Fibroblast of mammary gland (primary cell): ENCODE data around the gene TNFAIP8L1.

Experiments
- DNase-seq: peaks from one replicate; pipeline ENCODE4 v3.0.0-alpha.2; 2010; ENCODE audit warnings: low read depth
- H3K4me3 ChIP-seq: 2 replicates; pipeline ENCODE4 v1.5.1; 2011; ENCODE audit warnings: low read depth, mild to moderate bottlenecking, low read length, moderate library complexity; ENCODE audit not compliant: control insufficient read depth
- TF ChIP-seq, protein P1 (sequence below): conservative IDR thresholded peaks from 2 replicates; pipeline ENCODE4 v1.5.1; 2011; ENCODE audit warnings: low read depth, low read length, inconsistent platforms; ENCODE audit not compliant: control insufficient read depth, insufficient read depth

The TNFAIP8L1 gene

DNA sequence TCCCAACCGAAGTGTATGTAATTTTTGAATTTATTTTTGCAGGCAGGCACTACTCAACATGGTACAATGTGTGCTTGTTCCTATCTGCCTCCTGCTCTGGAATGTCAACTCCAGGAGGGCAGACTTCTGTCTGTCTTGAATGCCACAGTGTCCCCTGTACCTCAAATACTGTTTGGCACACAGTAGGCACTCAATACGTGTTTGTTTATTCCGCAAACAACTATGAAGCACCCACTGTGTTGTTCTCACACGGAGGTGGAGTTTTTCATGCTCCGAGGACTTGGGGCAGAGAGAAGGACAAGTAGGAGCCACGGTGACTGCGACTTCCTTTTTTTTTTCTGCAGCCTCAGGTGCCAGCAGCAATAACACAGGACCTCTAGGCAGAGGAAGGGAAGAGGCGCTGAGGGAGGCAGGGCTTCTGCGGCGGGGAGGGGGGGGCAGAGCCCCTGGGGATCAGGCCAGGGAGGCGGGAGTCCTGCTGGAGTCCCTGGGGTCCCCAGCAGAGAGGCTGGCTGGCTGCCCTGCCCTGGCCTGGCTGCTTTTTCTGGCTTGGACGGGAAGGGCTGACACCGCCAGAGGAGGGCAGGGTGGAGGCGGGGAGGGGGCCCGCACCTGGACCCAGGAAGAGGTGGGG lies 29.3 kb upstream of the TNFAIP8L1 start:
- DNase-seq: no peak
- TF ChIP-seq, protein P1, sequence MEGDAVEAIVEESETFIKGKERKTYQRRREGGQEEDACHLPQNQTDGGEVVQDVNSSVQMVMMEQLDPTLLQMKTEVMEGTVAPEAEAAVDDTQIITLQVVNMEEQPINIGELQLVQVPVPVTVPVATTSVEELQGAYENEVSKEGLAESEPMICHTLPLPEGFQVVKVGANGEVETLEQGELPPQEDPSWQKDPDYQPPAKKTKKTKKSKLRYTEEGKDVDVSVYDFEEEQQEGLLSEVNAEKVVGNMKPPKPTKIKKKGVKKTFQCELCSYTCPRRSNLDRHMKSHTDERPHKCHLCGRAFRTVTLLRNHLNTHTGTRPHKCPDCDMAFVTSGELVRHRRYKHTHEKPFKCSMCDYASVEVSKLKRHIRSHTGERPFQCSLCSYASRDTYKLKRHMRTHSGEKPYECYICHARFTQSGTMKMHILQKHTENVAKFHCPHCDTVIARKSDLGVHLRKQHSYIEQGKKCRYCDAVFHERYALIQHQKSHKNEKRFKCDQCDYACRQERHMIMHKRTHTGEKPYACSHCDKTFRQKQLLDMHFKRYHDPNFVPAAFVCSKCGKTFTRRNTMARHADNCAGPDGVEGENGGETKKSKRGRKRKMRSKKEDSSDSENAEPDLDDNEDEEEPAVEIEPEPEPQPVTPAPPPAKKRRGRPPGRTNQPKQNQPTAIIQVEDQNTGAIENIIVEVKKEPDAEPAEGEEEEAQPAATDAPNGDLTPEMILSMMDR: no peak
- no peak overlapping the region for H3K4me3 ChIP-seq

DNA sequence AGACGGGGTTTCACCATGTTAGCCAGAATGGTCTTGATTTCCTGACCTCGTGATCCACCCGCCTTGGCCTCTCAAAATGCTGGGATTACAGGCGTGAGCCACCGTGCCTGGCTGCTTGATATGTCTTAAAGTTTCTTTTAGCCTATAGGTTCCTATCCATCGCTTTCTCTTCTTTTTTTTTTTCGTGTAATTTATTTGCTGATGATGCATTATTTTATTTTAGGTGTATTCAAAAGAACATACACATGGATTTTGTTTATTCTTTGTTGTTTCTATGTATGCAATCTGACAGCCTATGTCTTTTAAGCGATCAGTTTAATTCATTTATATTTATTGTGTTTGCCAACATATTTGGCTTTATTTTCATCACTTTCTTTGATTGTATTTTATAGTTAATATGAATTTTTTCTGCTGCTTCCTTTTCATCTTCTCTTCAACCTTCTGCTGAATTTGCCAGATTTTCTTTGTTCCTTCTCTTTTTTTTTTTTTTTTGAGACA lies 26.0 kb upstream of the TNFAIP8L1 start:
- H3K4me3 ChIP-seq: no peak overlapping the region
- TF ChIP-seq, protein P1: no peak
- DNase-seq: no peak

DNA sequence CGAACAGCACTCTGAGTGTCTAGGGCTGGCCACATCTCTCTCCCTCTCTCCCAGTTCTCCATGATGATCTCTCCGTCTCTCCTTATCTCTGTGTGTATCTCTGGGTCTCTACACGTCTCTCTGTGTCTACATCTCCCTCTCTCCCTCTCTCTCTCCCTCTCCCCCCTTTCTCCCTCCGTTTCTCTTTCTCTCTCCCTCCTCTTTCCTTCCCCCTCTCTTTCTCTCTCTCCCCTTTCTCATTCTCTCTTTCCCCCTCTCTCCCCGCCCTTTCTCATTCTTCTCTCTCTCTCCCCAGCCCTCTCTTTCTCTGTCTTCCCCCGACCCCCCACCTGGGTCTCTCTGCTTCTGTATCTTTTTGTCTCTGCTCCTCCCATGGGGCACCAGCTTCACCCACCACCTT lies 21.3 kb upstream of the TNFAIP8L1 start:
- TF ChIP-seq, protein P1: no peak
- H3K4me3 ChIP-seq: no peak overlapping the region
- DNase-seq: no peak

DNA sequence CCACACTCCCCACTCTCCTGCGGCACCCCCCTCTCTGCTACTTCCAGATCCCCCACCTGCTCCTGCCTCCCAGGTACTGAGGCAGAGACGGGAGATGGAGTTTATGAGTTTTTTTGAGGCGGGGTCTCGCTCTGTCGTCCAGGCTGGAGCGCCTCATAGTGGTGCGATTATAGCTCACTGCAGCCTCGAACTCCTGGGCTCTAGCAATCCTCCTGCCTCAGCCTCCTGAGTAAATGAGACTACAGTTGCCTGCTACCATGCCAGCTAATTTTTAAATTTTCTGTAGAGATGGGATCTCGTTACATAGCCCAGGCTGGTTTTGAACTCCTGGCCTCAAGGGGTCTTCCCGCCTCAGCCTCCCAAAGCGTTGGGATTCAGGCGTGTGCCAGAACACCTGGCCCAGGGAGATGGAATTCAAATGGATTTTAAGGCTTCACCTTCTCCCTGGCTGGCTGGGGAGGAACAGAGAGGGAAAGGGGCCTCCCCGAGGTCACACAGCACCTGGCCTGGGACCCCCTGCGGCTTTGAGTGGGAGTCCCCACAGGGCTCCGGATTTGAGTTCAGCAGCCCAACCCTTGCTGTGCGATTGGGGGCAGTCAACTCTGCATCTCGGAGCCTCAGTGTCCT lies 19.5 kb upstream of the TNFAIP8L1 start:
- no peak overlapping the region for H3K4me3 ChIP-seq
- TF ChIP-seq, protein P1: no peak
- DNase-seq: no peak

DNA sequence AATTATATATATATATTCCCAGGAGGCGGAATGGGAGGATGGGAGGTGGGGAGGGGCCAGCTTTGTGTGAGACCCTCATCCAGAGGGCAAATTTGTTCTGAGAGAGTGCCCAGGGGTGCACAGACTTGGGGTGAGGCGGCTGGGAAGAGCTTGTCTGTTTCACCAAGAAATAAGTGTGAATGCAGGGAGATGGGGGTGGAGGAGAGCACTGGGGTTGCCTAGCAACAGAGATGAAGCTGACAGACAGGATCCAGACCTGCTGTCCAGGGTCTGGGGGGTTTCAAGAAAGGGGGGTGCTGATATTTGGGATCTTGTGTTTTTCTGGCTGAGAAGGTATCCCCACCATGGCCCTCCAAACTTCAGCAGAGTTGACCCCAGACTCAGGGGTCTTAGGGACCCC lies 18.6 kb upstream of the TNFAIP8L1 start:
- TF ChIP-seq, protein P1: no peak
- H3K4me3 ChIP-seq: no peak overlapping the region
- DNase-seq: no peak

DNA sequence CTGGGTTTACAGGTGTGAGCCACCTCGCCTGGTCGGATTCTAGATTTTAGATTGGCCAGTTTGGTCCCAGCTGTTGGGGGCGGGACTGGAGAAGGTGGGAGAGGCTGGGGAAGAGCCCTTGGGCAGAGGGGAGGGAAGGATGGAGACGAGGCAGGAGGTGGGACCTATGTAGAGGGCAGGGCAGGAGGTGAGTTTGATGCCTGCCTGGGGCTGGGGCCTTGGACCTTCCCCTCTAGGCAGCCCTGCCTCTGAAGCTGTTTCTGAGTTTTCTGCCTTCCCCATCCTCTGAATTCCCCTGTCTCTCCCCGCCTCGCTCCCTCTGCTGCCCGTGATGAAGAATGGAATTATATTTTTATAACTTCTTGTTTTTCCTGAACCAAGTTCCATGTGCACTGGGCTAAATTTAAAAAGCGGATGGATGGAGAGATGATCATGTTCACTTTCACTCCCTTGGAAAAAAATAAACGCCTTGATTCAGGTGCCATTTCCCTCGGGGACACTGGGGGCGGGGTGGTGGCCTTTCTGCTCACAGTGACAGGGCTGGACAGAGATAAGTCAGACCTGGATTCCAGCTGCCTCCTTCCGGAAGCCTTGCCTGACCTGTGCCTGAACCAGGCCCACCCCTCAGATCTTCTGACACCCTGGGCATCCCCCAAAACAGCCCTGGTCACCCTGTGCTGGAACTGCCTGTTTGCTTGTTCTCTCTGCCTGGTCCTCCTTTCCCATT lies 16.5 kb upstream of the TNFAIP8L1 start:
- DNase-seq: no peak
- TF ChIP-seq, protein P1: no peak
- H3K4me3 ChIP-seq: no peak overlapping the region
